ENCODE measurements around the gene RHNO1.

RHNO1 gene

DNA sequence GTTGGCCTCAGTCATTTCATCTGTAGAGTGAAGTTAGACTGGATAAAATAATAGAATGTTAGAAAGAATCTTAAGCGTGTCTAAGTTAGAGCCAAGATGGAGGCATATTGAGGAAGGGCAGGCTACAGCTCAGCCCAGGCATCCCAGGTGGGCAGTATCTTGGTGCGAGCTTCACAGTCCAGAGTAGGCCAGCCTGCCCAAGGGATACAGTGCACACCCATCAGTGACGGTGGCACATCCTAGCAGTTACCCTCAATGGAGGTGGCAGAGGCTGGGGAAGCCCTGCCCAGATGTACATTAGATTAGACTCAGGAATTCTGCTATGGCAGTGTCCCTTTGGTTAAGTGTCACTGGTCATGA lies 35.2 kb downstream of the RHNO1 start:
- DNase-seq = no peak

DNA sequence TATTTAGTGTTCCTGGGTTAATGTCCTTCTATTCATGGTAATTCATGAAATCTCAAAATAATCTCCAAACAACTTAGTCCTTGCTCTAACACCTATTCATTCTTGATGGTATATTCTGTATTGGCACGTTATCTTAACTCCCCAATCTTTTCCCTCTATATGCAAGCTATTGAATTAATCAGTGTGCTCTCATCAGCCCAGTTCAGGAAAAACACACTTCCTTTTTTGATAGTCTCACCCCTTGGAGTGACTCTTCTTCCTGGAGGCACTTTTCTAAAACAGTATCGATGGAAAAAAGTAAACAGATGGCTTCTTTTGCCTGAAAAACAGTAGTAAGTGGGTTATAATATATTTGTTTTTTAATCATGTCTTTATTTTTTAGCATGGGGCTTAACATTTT lies 42.2 kb downstream of the RHNO1 start:
- DNase-seq = no peak

DNA sequence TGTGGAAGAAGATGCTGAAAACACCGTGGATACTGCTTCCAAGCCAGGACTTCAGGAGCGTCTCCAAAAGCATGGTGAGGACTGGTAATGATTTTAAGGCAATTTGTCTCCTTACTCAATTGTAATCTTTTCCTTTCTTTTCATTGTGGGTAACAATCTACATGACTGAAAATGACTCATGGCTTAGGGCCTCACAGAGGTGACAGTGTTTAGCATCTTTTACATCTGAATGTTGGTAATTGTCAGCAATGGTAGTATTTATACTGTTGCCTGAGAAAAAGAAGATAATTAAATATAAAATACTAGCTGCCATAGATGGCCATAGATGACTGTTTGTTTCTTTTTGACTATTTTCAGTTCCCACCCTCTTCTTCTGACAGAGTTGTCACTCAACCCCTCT lies 45.3 kb downstream of the RHNO1 start:
- no peak for DNase-seq

DNA sequence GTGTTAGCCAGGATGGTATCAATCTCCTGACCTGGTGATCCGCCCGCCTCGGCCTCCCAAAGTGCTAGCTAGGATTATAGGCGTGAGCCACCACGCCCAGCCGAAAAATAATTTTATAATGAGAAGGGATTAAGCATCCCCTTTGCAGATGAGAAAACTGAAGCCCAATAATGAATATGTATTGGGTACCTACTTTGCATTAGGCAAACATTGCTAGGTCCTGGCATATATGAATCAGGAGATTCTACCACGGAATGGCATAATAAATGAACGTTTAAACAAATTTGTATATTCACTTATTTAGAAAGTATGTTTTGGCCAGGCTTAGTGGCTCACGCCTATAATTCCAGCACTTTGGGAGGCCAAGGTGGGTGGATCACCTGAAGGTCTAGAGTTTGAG lies 46.0 kb downstream of the RHNO1 start:
- no peak for DNase-seq

DNA sequence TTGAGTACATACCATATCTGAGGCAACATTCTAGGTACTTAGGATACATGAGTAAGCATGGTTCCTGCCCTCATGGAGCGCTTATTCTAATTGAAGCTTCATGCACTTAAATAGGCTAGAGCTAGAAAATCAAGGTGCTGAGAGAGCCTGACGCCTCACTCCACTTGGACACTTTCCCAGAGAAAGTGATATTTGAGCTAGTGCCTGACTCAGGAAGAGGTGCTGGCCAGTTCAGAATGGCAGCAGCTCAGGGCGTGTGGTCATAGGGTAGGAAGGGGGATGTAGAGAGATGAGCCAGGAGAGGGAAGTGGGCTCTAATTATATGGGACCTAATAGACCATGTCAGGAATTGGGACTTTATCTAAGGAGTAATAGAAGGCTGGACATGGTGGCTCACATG lies 47.0 kb downstream of the RHNO1 start:
- no peak for DNase-seq

DNA sequence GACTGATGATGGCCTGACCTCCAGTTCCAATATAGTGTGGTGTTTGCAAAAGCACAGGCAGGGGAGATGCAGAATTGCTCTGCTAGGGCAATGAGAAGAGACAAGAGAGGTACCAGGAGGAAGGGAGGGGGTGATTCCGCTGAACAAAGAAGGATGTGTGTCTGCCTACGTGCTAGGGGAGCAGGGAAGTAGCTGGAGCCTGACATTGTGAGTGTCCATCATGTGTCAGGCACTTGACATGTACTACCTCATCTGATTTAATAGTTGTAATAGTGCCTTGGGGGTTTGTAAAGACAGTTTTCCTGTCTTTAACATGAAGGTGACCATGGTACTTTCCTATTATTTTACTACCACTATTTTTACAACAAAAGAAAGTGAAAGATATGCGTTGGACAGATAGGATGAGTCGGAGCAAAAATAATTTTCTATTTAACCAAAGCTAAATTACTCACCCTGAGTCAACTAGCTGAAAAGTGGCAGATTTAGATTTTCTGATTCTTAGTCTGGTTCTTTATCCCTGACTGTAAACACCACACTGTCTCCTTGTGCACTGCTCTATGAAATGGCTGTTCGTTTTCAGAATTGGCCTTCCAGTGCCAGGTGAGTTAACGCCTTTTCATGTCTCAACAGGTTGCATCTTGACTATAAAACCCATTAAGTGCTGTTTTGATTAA lies 48.4 kb downstream of the RHNO1 start:
- no peak for DNase-seq

DNA sequence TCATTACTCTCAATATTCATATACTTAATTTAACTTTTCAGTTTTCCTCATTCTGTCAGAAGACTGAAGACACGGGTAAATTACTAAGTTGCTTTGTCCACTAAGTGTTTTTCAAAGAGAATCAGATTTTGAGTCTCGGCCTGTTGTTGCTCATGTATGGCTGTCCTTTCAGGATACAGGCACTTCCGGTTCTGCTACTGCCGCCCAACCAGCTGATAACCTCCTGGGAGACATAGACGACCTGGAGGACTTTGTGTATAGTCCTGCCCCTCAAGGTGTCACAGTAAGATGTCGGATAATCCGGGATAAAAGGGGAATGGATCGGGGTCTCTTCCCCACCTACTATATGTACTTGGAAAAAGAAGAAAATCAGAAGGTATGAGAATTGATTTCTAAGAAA lies 53.8 kb downstream of the RHNO1 start:
- DNase-seq = no peak

DNA sequence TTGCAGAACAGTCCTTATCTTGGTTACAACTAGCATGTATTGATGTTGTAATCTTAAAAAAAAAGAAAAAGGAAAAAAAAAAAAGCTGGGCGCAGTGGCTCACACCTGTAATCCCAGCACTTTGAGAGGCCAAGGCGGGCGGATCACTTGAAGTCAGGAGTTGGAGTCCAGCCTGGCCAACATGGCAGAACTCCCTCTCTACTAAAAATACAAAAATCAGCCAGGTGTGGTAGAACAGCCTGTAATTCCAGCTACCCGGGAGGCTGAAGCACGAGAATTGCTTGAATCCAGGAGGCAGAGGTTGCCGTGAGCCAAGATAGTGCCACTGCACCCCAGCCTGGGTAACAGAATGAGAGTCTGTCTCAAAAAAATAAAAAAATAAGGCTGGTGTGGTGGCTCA lies 56.6 kb downstream of the RHNO1 start:
- no peak for DNase-seq

DNA sequence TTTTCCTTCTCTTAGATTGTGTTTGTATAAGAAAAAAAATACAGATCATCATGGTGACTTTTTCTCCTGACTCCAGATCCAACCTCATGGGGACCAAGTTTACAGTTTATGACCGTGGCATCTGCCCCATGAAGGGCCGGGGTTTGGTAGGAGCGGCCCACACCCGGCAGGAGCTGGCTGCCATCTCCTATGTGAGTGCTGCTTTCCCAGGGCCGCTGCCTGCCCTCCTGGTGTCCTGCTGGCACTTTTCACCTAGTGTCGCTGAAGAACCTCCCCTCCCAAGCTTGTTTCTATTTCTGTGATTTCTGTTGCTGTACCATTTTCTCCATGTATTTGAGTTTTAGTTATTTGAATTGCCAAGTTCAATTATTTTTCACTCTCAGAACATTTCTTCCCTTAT lies 57.3 kb downstream of the RHNO1 start:
- no peak for DNase-seq

DNA sequence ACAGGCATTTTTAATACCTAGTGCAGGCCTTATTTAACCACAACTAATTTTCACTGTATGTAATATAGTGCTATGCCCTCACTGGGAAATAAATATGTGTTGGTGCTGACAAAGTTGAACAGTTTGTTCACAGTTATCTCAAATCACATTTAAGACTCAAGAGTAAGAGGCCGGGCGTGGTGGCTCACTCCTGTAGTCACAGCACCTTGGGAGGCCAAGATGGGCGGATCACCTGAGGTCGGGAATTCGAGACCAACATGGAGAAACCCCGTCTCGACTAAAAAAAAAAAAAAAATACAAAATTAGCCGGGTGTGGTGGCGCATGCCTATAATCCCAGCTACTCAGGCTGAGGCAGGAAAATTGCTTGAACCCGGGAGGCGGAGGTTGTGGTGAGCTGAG lies 59.3 kb downstream of the RHNO1 start:
- DNase-seq = no peak

DNA sequence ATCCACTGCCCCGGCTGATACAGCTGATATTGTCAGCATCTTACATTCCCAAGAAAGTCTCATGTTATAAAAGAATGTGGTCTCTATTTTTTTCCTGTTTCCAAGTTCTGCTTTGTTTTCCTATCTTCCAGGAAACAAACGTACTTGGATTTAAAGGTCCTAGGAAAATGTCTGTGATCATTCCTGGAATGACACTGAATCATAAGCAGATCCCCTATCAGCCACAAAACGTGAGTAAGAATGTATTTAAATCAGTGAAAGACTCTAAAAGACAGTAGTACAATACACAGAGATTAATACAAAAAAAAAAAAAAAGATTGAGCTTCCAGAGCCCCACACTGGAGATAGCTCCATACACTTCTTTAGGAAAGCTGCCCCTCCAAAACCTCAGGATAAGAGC lies 60.5 kb downstream of the RHNO1 start:
- DNase-seq = no peak
